SK-N-MC (cell line): Measurements from ENCODE around the gene PPP4R3A.

ENCODE experiments used
- DNase-seq: peaks from one replicate; pipeline ENCODE4 v3.0.0-alpha.2; 2011; ENCODE audit warnings: low read depth, low spot score
- H3K27ac ChIP-seq: fragments of 200-600 bp; sonication (generic); 2 replicates; pipeline ENCODE4 v1.5.1; 2016; ENCODE audit warnings: mixed run types
- H3K36me3 ChIP-seq: fragments of 200-600 bp; sonication (generic); 2 replicates; pipeline ENCODE4 v1.6.1; 2017; ENCODE audit warnings: antibody characterized with exemption, low read length, mixed read lengths; ENCODE audit not compliant: insufficient read depth
- H3K4me3 ChIP-seq: fragments of 200-600 bp; sonication (generic); 2 replicates; pipeline ENCODE4 v1.5.1; 2016
- H3K9ac ChIP-seq: fragments of 200-600 bp; sonication (generic); 2 replicates; pipeline ENCODE4 v1.8.0; 2017; ENCODE audit warnings: mixed run types, mixed read lengths; ENCODE audit not compliant: insufficient read length
- H3K9me3 ChIP-seq: fragments of 200-600 bp; sonication (generic); 2 replicates; pipeline ENCODE4 v1.6.1; 2017; ENCODE audit warnings: low read depth, mild to moderate bottlenecking, antibody characterized with exemption, low read length, moderate library complexity, mixed read lengths
- EZH2 ChIP-seq: fragments of 200-600 bp; sonication (generic); IDR thresholded peaks from one replicate; pipeline ENCODE4 v1.6.1; 2017; ENCODE audit warnings: antibody characterized with exemption
- FOXP2 ChIP-seq: optimal IDR thresholded peaks from 2 replicates; pipeline ENCODE3; 2011; ENCODE audit warnings: mild to moderate bottlenecking, moderate library complexity; ENCODE audit not compliant: insufficient read depth; ENCODE audit errors: extremely low read length, control extremely low read depth
- POLR2AphosphoS5 ChIP-seq: IDR thresholded peaks from 2 replicates; pipeline ENCODE4 v1.6.1; 2012; ENCODE audit warnings: mild to moderate bottlenecking, low read depth, low read length, borderline replicate concordance

Gene PPP4R3A

GRCh38 chr14:91533623-91534022, 23.5 kb upstream of the PPP4R3A start:
- TF ChIP-seq EZH2, result no peak
- no peak for TF ChIP-seq POLR2AphosphoS5
- TF ChIP-seq FOXP2, result no peak
- Histone ChIP-seq H3K9ac (no peak overlapping the region), H3K36me3 (no peaks in the 10 kb centered on the region), H3K9me3 (no peaks in the 10 kb centered on the region), H3K4me3 (no peak overlapping the region), H3K27ac (no peak overlapping the region)
- DNase-seq, result no peak

DNA sequence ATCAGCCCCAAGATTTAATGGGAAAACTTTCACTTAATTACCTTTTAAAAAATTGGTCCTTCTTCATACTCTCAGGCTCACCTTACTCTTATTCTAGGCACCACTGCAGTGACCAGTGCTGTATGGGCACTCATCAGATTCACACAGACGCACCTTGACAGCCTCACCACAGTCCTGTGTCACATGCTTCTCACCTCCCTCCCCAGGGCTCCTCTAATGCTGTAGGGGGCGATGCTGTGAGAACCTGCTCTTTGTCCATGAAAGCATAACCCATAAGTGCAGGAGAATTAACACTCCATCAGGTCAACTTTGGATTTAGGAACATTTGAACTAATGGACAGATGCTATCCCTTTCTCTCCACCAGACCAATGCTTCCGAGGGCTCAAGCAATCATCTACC, 13.9 kb upstream of the PPP4R3A start:
- no peak overlapping the region for H3K4me3 ChIP-seq
- TF ChIP-seq EZH2 (no peak), FOXP2 (no peak), POLR2AphosphoS5 (no peak)
- DNase-seq, result no peak
- H3K36me3 ChIP-seq, result no peaks in the 10 kb centered on the region
- H3K27ac ChIP-seq, result no peak overlapping the region
- no peak overlapping the region for H3K9ac ChIP-seq
- no peaks in the 10 kb centered on the region for H3K9me3 ChIP-seq

- H3K9me3 ChIP-seq, result no peaks in the 10 kb centered on the region
- TF ChIP-seq FOXP2 (no peak), POLR2AphosphoS5 (no peak), EZH2 (no peak)
- H3K27ac ChIP-seq, result no peak overlapping the region
- H3K9ac ChIP-seq, result no peak overlapping the region
- DNase-seq, result no peak
- no peaks in the 10 kb centered on the region for H3K36me3 ChIP-seq
- no peak overlapping the region for H3K4me3 ChIP-seq
These were observed 11.0 kb upstream of the PPP4R3A start for GRCh38 chr14:91521061-91521640.

DNA sequence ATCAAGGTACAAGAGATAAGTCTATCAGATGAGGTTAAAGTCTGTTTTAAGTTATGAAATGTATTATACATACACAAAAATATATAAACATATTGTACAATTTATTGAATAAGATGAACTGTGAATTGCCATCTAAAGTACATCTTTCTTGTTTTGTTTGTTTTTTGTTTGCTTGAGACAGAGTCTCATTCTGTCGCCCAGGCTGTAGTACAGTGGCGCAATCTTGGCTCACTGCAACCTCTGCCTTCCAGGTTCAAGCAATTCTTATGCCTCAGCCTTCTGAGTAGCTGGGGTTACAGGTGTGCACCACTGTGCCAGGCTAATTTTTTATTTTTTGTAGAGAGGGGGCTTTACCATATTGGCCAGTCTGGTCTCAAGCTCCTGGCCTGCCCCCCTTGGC, 10.0 kb upstream of the PPP4R3A start:
- no peak for TF ChIP-seq FOXP2
- TF ChIP-seq POLR2AphosphoS5, result no peak
- no peak for TF ChIP-seq EZH2
- no peak overlapping the region for H3K27ac ChIP-seq
- DNase-seq, result no peak
- no peak overlapping the region for H3K4me3 ChIP-seq
- no peaks in the 10 kb centered on the region for H3K36me3 ChIP-seq
- H3K9ac ChIP-seq, result no peak overlapping the region
- H3K9me3 ChIP-seq, result no peaks in the 10 kb centered on the region

DNA sequence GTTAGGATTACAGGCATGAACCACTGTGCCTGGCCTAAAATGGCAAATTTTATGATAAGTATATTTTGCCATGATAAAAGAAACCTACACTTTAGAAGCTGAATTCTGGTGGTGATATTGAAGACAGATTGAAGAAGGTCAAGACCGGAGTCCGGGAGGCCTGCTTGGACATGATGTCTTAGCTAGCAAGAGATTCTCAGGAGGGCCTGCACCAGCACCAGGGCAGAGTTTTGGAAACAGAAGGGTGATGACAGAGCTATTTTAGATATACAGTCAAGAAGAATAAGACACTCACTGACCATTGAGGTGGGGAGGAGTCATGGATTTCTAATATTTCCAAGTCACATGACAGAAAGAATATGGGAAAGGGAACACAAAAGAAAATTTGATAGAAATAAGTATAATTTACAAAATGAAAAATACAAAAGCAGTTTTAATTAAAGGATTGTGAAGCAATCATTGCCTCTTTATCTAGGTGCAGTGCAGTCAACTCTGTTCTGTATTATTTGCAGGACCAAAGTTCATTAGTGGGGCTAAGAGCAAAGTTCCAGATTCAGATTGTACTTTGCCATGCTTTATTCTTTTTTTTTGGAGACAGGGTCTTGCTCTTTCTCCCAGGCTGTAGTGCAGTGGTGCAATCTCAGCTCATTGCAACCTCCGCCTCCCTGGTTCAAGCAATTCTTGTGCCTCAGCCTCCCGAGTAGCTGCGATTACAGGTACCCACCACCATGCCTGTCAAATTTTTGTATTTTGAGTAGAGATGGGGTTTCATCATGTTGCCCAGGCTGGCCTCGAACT, 9.3 kb upstream of the PPP4R3A start:
- Histone ChIP-seq H3K9ac (no peak overlapping the region), H3K4me3 (no peak overlapping the region), H3K36me3 (no peaks in the 10 kb centered on the region), H3K9me3 (no peaks in the 10 kb centered on the region), H3K27ac (no peak overlapping the region)
- no peak for DNase-seq
- TF ChIP-seq EZH2 (no peak), POLR2AphosphoS5 (no peak), FOXP2 (no peak)

DNA sequence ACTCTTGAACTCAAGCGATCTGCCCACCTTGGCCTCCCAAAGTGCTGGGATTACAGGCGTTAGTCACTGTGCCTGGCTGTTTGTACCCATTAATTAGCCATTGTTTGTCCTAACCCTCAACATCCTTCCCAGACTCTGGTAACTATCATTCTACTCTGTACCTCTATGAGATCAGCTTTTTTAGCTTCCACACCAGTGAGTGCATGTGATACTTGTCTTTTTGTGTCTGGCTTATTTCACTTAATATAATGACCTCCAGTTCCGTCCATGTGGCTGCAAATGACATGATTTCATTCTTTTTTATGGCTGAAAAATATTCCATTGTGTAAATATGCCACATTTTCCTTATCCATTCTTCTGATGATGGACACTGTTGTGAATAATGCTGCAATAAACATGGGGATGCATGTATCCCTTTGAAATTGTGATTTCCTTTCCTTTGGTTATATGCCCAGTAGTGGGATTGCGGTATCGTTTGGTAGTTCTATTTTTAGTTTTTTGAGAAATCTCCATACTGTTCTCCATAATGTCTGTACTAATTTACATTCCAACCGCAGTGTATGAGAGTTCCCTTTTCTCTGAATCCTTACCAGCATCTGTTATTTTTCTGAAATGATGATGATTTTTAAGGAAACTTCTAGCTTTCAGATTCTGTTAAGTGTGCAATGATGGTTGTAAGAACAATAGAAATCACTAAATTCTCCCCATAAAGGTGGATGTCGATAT, 6.7 kb upstream of the PPP4R3A start:
- H3K4me3 ChIP-seq, result no peak overlapping the region
- no peaks in the 10 kb centered on the region for H3K9me3 ChIP-seq
- H3K27ac ChIP-seq, result no peak overlapping the region
- no peaks in the 10 kb centered on the region for H3K36me3 ChIP-seq
- no peak overlapping the region for H3K9ac ChIP-seq
- no peak for TF ChIP-seq FOXP2
- no peak for TF ChIP-seq POLR2AphosphoS5
- TF ChIP-seq EZH2, result no peak
- no peak for DNase-seq

DNA sequence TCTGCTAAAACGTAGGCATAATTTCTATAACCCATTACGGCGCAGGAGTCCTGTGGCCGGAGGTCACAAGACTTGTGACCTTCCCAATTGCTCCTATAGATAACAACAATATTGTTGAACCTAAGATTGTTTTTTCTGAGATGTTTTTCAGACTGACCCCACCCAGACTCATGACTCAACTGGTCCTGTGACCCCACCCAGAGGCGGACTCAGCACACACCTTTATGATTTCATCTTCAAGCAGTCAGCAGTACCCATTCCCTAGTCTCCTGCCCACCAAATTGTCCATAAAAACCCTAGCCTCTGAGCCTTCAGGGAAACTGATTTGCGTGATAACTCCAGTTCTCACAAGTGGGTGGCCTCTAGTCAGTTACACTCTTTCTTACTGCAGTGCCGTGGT, 5.9 kb upstream of the PPP4R3A start:
- no peak overlapping the region for H3K4me3 ChIP-seq
- no peaks in the 10 kb centered on the region for H3K36me3 ChIP-seq
- no peak overlapping the region for H3K9ac ChIP-seq
- H3K9me3 ChIP-seq, result no peaks in the 10 kb centered on the region
- no peak for TF ChIP-seq EZH2
- no peak for TF ChIP-seq FOXP2
- no peak for TF ChIP-seq POLR2AphosphoS5
- H3K27ac ChIP-seq, result no peak overlapping the region
- DNase-seq, result no peak

GRCh38 chr14:91511043-91511383, 903 bp upstream of the PPP4R3A start:
- no peaks in the 10 kb centered on the region for H3K9me3 ChIP-seq
- H3K36me3 ChIP-seq, result peaks cover 10% of the 10 kb centered on the region
- peak; percentile 8 for DNase-seq
- H3K4me3 ChIP-seq, result peak overlapping the region; percentile 99
- TF ChIP-seq EZH2 (no peak), POLR2AphosphoS5 (no peak), FOXP2 (no peak)
- peak overlapping the region; percentile 97 for H3K27ac ChIP-seq
- H3K9ac ChIP-seq, result peak overlapping the region; percentile 99
